ENCODE results near the gene GABRR1. TPM values are rescaled to one million over a fixed set of nuclear protein-coding genes. Genes with fewer than 3 reads are reported as not detected.

The GABRR1 gene
- total RNA-seq, 1 donor = not detected

GRCh38 chr6:89140347-89141156 is 76.6 kb downstream of the GABRR1 start:
- peak; percentile 72 for DNase-seq (ENCODE audit: low read depth)
- H3K4me3 ChIP-seq (ENCODE audit: low read depth, low read length) = no peak overlapping the region
- no peak for TF ChIP-seq CTCF (IDR thresholded peaks at IDR 0.05; ENCODE audit: insufficient read depth, low read depth, low read length)

GRCh38 chr6:89139509-89140346 is 77.4 kb downstream of the GABRR1 start:
- H3K4me3 ChIP-seq (ENCODE audit: low read depth, low read length) = no peak overlapping the region
- DNase-seq (ENCODE audit: low read depth) = peak; percentile 73
- no peak for TF ChIP-seq CTCF (IDR thresholded peaks at IDR 0.05; ENCODE audit: insufficient read depth, low read depth, low read length)

GRCh38 chr6:89138173-89138572 is 79.0 kb downstream of the GABRR1 start:
- no peak overlapping the region for H3K4me3 ChIP-seq (ENCODE audit: low read depth, low read length)
- TF ChIP-seq CTCF (IDR thresholded peaks at IDR 0.05; ENCODE audit: insufficient read depth, low read depth, low read length) = no peak
- no peak for DNase-seq (ENCODE audit: low read depth)

GRCh38 chr6:89134723-89135122 is 82.4 kb downstream of the GABRR1 start:
- no peak for TF ChIP-seq CTCF (IDR thresholded peaks at IDR 0.05; ENCODE audit: insufficient read depth, low read depth, low read length)
- H3K4me3 ChIP-seq (ENCODE audit: low read depth, low read length) = no peak overlapping the region
- DNase-seq (ENCODE audit: low read depth) = no peak

GRCh38 chr6:89133981-89134380 is 83.2 kb downstream of the GABRR1 start:
- no peak for DNase-seq (ENCODE audit: low read depth)
- no peak for TF ChIP-seq CTCF (IDR thresholded peaks at IDR 0.05; ENCODE audit: insufficient read depth, low read depth, low read length)
- no peak overlapping the region for H3K4me3 ChIP-seq (ENCODE audit: low read depth, low read length)

GRCh38 chr6:89132057-89132456 is 85.1 kb downstream of the GABRR1 start:
- no peak overlapping the region for H3K4me3 ChIP-seq (ENCODE audit: low read depth, low read length)
- no peak for DNase-seq (ENCODE audit: low read depth)
- no peak for TF ChIP-seq CTCF (IDR thresholded peaks at IDR 0.05; ENCODE audit: insufficient read depth, low read depth, low read length)

Data from fibroblast of villous mesenchyme (primary cell).